DOHH2 (cell line): Measurements from ENCODE around the gene ANKRD33B.

ENCODE experiments used
- EZH2phosphoT487 ChIP-seq: fragments of 200-600 bp; sonication (generic); IDR thresholded peaks from 2 replicates; pipeline ENCODE4 v1.6.1; 2017; ENCODE audit warnings: borderline replicate concordance, mild to moderate bottlenecking, antibody characterized with exemption, low read length, moderate library complexity, mixed read lengths
- TF ChIP-seq, protein P1 (sequence below): fragments of 200-600 bp; sonication (generic); IDR thresholded peaks from one replicate; pipeline ENCODE4 v1.5.1; 2014; ENCODE audit warnings: antibody characterized with exemption, mild to moderate bottlenecking, low read depth, low read length; ENCODE audit not compliant: poor library complexity, severe bottlenecking

DNA sequence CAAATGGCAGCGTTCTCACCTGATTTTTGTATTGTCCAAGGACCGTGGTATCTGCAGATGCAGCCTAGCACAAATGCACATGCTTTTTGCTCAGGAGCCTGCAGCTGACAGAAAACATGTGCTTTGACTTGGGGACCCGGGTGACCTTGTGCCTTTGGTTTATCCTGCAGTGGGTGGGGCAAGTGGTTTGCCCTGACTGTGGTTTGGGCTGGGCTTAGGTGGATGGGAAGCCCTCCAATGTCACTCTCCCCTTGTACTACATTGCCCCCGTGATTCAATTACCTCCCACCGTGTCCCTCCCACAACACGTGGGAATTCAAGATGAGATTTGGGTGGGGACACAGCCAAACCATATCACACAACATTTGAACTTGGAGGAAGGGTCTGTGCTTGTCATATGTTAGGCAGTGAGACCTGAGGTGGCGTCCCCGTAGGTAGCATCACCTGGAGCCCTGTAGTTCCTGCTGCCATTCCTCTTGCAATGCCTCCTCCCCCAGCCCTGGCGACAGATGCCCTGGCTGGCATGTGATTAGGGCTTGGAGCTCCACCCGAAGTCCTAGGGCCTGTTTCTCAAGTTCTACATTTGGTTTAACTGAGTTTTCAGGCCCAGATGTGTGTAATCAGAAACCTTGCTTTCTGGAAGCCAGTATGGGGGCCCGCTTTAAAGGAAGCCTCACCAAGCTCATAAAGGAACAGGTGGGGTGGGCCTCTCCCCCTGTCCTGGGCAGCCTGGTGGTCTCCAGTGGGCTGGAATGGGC, 2.1 kb downstream of the ANKRD33B start:
- TF ChIP-seq, protein P1, sequence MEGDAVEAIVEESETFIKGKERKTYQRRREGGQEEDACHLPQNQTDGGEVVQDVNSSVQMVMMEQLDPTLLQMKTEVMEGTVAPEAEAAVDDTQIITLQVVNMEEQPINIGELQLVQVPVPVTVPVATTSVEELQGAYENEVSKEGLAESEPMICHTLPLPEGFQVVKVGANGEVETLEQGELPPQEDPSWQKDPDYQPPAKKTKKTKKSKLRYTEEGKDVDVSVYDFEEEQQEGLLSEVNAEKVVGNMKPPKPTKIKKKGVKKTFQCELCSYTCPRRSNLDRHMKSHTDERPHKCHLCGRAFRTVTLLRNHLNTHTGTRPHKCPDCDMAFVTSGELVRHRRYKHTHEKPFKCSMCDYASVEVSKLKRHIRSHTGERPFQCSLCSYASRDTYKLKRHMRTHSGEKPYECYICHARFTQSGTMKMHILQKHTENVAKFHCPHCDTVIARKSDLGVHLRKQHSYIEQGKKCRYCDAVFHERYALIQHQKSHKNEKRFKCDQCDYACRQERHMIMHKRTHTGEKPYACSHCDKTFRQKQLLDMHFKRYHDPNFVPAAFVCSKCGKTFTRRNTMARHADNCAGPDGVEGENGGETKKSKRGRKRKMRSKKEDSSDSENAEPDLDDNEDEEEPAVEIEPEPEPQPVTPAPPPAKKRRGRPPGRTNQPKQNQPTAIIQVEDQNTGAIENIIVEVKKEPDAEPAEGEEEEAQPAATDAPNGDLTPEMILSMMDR, result no peak
- TF ChIP-seq EZH2phosphoT487, result no peak
